DOHH2 (cell line): ENCODE results near the gene NOL3.
A peak's percentile ranks its signal among the peaks of the same experiment; 100 is the strongest.

ENCODE experiments used
- H3F3A ChIP-seq: fragments of 200-600 bp; sonication (generic), shearing (Covaris generic); 2 replicates; pipeline ENCODE4 v1.6.0; 2016; ENCODE audit warnings: antibody characterized with exemption, mild to moderate bottlenecking; ENCODE audit not compliant: control insufficient read depth, insufficient read depth
- H3K27ac ChIP-seq: fragments of 200-600 bp; sonication (generic); 2 replicates; pipeline ENCODE4 v1.5.1; 2014; ENCODE audit warnings: low read depth, mild to moderate bottlenecking, low read length, moderate library complexity
- H3K27me3 ChIP-seq: fragments of 200-600 bp; sonication (generic); 2 replicates; pipeline ENCODE4 v1.6.1; 2014; ENCODE audit warnings: mild to moderate bottlenecking, low read length, mixed read lengths; ENCODE audit not compliant: control insufficient read depth
- H3K36me3 ChIP-seq: fragments of 200-600 bp; sonication (generic); 2 replicates; pipeline ENCODE4 v1.6.1; 2014; ENCODE audit warnings: mild to moderate bottlenecking, low read length, moderate library complexity, mixed read lengths; ENCODE audit not compliant: control insufficient read depth
- H3K4me1 ChIP-seq: fragments of 200-600 bp; sonication (generic); 2 replicates; pipeline ENCODE4 v1.6.1; 2014; ENCODE audit warnings: mild to moderate bottlenecking, low read length, mixed read lengths; ENCODE audit not compliant: control insufficient read depth
- H3K4me2 ChIP-seq: fragments of 200-600 bp; sonication (generic); 2 replicates; pipeline ENCODE4 v1.6.0; 2014; ENCODE audit warnings: mild to moderate bottlenecking, low read length, moderate library complexity
- H3K4me3 ChIP-seq: fragments of 200-600 bp; sonication (generic); 2 replicates; pipeline ENCODE4 v1.5.1; 2014; ENCODE audit warnings: mild to moderate bottlenecking, low read length, mixed read lengths
- H3K79me2 ChIP-seq: fragments of 200-600 bp; sonication (generic); 2 replicates; pipeline ENCODE4 v1.6.1; 2014; ENCODE audit warnings: mild to moderate bottlenecking, low read length, mixed read lengths; ENCODE audit not compliant: control insufficient read depth
- H3K9me2 ChIP-seq: fragments of 200-600 bp; sonication (generic); replicated peaks from 2 replicates; pipeline ENCODE4 v1.6.1; 2014; ENCODE audit warnings: mild to moderate bottlenecking, low read length, mixed read lengths; ENCODE audit not compliant: control insufficient read depth
- H3K9me3 ChIP-seq: fragments of 200-600 bp; sonication (generic); 2 replicates; pipeline ENCODE4 v1.6.1; 2014; ENCODE audit warnings: antibody characterized with exemption, low read length, mixed read lengths; ENCODE audit not compliant: control insufficient read depth, insufficient read depth
- H4K20me1 ChIP-seq: fragments of 200-600 bp; sonication (generic); 2 replicates; pipeline ENCODE4 v1.6.0; 2014; ENCODE audit warnings: low read depth, mild to moderate bottlenecking, antibody characterized with exemption, low read length, moderate library complexity; ENCODE audit not compliant: control insufficient read depth, insufficient read depth
- CTCF ChIP-seq: fragments of 200-600 bp; sonication (generic); IDR thresholded peaks from one replicate; pipeline ENCODE4 v1.5.1; 2014; ENCODE audit warnings: antibody characterized with exemption, mild to moderate bottlenecking, low read depth, low read length; ENCODE audit not compliant: poor library complexity, severe bottlenecking
- EZH2phosphoT487 ChIP-seq: fragments of 200-600 bp; sonication (generic); IDR thresholded peaks from 2 replicates; pipeline ENCODE4 v1.6.1; 2017; ENCODE audit warnings: borderline replicate concordance, mild to moderate bottlenecking, antibody characterized with exemption, low read length, moderate library complexity, mixed read lengths

NOL3 gene

GRCh38 chr16:67191411-67191994 is 21.2 kb downstream of the NOL3 start:
- TF ChIP-seq CTCF: no peak
- no peak for TF ChIP-seq EZH2phosphoT487
- Histone ChIP-seq H3K27ac (no peak overlapping the region), H3F3A (no peaks in the 10 kb centered on the region), H4K20me1 (peaks cover 3% of the 10 kb centered on the region), H3K36me3 (peaks cover 44% of the 10 kb centered on the region), H3K4me3 (peak overlapping the region; percentile 95), H3K27me3 (peaks cover 3% of the 10 kb centered on the region), H3K79me2 (peaks cover 34% of the 10 kb centered on the region), H3K4me1 (peaks cover 15% of the 10 kb centered on the region), H3K4me2 (peak overlapping the region; percentile 89), H3K9me3 (no peaks in the 10 kb centered on the region), H3K9me2 (no peaks in the 10 kb centered on the region)

GRCh38 chr16:67191995-67192681 is 21.8 kb downstream of the NOL3 start, which contains the start of gene E2F4:
E2F4 (plus strand) TSS chr16:67192155; CDS start chr16:67192228, 73 bp downstream.
- Histone ChIP-seq H3K9me3 (no peaks in the 10 kb centered on the region), H3K4me3 (peak within 1 kb of the TSS; percentile 95), H3K79me2 (peaks cover 38% of the 10 kb centered on the region), H3K36me3 (peaks cover 50% of the 10 kb centered on the region), H3K4me1 (peaks cover 15% of the 10 kb centered on the region), H4K20me1 (peaks cover 3% of the 10 kb centered on the region), H3K27me3 (no peaks in the 10 kb centered on the region; the same call in 1 of the 2 replicates), H3F3A (no peaks in the 10 kb centered on the region), H3K9me2 (no peaks in the 10 kb centered on the region), H3K27ac (peak within 1 kb of the TSS; percentile 44), H3K4me2 (peak within 1 kb of the TSS; percentile 89)
- TF ChIP-seq EZH2phosphoT487 (no peak), CTCF (no peak)

- Histone ChIP-seq H3K9me3 (no peaks in the 10 kb centered on the region), H3K36me3 (peaks cover 58% of the 10 kb centered on the region), H3K9me2 (no peaks in the 10 kb centered on the region), H3K79me2 (peaks cover 38% of the 10 kb centered on the region), H3K27me3 (no peaks in the 10 kb centered on the region), H3F3A (no peaks in the 10 kb centered on the region), H4K20me1 (peaks cover 3% of the 10 kb centered on the region), H3K4me3 (peak overlapping the region; percentile 95), H3K27ac (peak overlapping the region; percentile 44), H3K4me2 (peak overlapping the region; percentile 89), H3K4me1 (peaks cover 15% of the 10 kb centered on the region)
- TF ChIP-seq CTCF (no peak), EZH2phosphoT487 (no peak)
These were observed 22.5 kb downstream of the NOL3 start for GRCh38 chr16:67192781-67193361.
